UCSD-AML1 (cell line): Measurements from ENCODE around the gene CHCHD6.

ENCODE experiments used
- DNase-seq: peaks from one replicate; lab custom pipeline; 2025; ENCODE audit not compliant: unreplicated experiment; lab: John Stamatoyannopoulos, UW

The CHCHD6 gene

GRCh38 chr3:126970921-126971320 is 266.9 kb downstream of the CHCHD6 start:
- no peak for DNase-seq

GRCh38 chr3:126971891-126972351 is 267.9 kb downstream of the CHCHD6 start:
- no peak for DNase-seq

GRCh38 chr3:126972866-126973265 is 268.8 kb downstream of the CHCHD6 start:
- no peak for DNase-seq

GRCh38 chr3:126973814-126974213 is 269.8 kb downstream of the CHCHD6 start:
- DNase-seq, result no peak

- no peak for DNase-seq
Measured at GRCh38 chr3:126974756-126975155, 270.7 kb downstream of the CHCHD6 start.

GRCh38 chr3:126976906-126977305 is 272.9 kb downstream of the CHCHD6 start:
- DNase-seq, result no peak

- DNase-seq, result no peak
Measured at GRCh38 chr3:126977821-126978220, 273.8 kb downstream of the CHCHD6 start.

GRCh38 chr3:126978291-126978690 is 274.3 kb downstream of the CHCHD6 start:
- DNase-seq, result no peak

GRCh38 chr3:126979046-126979628 is 275.1 kb downstream of the CHCHD6 start:
- no peak for DNase-seq

GRCh38 chr3:126980266-126980811 is 276.3 kb downstream of the CHCHD6 start:
- DNase-seq, result no peak

- no peak for DNase-seq
Measured at GRCh38 chr3:126982126-126982470, 278.1 kb downstream of the CHCHD6 start.

GRCh38 chr3:126982471-126983175 is 278.6 kb downstream of the CHCHD6 start, which contains the start of gene PLXNA1:
TSS of gene PLXNA1 (plus strand) at chr3:126983115. CDS start at chr3:126988594, 5,479 bp downstream.
- DNase-seq, result peak; percentile 83

- no peak for DNase-seq
Measured at GRCh38 chr3:126983276-126983652, 279.2 kb downstream of the CHCHD6 start.

- DNase-seq, result no peak
Measured at GRCh38 chr3:126983653-126984390, 279.8 kb downstream of the CHCHD6 start.

GRCh38 chr3:126984391-126985131 is 280.5 kb downstream of the CHCHD6 start:
- DNase-seq, result no peak

GRCh38 chr3:126985132-126985985 is 281.3 kb downstream of the CHCHD6 start:
- DNase-seq, result no peak

GRCh38 chr3:126986001-126986400 is 282.0 kb downstream of the CHCHD6 start:
- DNase-seq, result no peak

GRCh38 chr3:126987129-126987528 is 283.1 kb downstream of the CHCHD6 start:
- DNase-seq, result no peak

- DNase-seq, result no peak
Measured at GRCh38 chr3:126987596-126987995, 283.6 kb downstream of the CHCHD6 start.

- no peak for DNase-seq
Measured at GRCh38 chr3:126988451-126989021, 284.5 kb downstream of the CHCHD6 start.
